Osteocyte (in vitro differentiated cells): ENCODE results near the gene LYAR. TPM values are rescaled to one million over a fixed set of nuclear protein-coding genes. Genes with fewer than 3 reads are reported as not detected.

Source experiments
- DNase-seq: peaks from one replicate; pipeline ENCODE4 v3.0.0; 2021; ENCODE audit warnings: mixed read lengths; ENCODE audit not compliant: unreplicated experiment; ENCODE audit errors: extremely low spot score
- H3K27ac Mint-ChIP-seq: one replicate; pipeline ENCODE4 v1.8.0; 2021; ENCODE audit warnings: mild to moderate bottlenecking, mixed read lengths; ENCODE audit not compliant: unreplicated experiment
- H3K27me3 Mint-ChIP-seq: one replicate; pipeline ENCODE4 v1.8.0; 2021; ENCODE audit warnings: mixed read lengths; ENCODE audit not compliant: unreplicated experiment
- H3K36me3 Mint-ChIP-seq: one replicate; pipeline ENCODE4 v1.8.0; 2021; ENCODE audit warnings: mixed read lengths; ENCODE audit not compliant: unreplicated experiment
- H3K4me1 Mint-ChIP-seq: one replicate; pipeline ENCODE4 v1.8.0; 2021; ENCODE audit warnings: mixed read lengths; ENCODE audit not compliant: unreplicated experiment
- H3K4me3 Mint-ChIP-seq: one replicate; pipeline ENCODE4 v1.8.0; 2021; ENCODE audit warnings: mild to moderate bottlenecking, moderate library complexity, mixed read lengths; ENCODE audit not compliant: unreplicated experiment
- H3K9me3 Mint-ChIP-seq: one replicate; pipeline ENCODE4 v1.8.0; 2021; ENCODE audit warnings: mixed read lengths; ENCODE audit not compliant: unreplicated experiment
- total RNA-seq: library from RNA; stranded (reverse); gene quantifications from 2 replicates; pipeline ENCODE4 v1.2.1, GENCODE V29; 2021
- TF ChIP-seq, protein P1 (sequence below): fragments of 200-600 bp; sonication (generic); IDR thresholded peaks from 2 replicates; pipeline ENCODE4 v1.5.0; 2021; ENCODE audit warnings: antibody characterized with exemption, mild to moderate bottlenecking, moderate library complexity

Gene LYAR
- total RNA-seq, 1 donor from 2014 or later, result 8.2 TPM

DNA sequence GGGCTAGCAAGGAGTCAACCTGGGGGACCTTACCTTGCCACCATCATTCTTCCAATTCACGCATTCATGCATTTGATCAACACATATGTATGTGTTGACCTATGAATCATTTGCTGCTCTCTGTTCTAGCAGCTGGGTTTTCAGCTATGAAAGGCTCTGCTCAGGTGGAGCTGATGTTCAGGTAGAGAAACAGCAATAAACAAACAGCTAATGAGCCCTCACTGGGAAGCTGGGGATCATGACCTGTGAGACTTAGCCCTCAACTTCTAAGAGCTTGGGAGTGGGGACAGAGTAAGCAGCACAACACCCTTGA lies 61.6 kb downstream of the LYAR start:
- no peak overlapping the region for H3K4me3 Mint-ChIP-seq
- peaks cover 8% of the 10 kb centered on the region for H3K9me3 Mint-ChIP-seq
- H3K36me3 Mint-ChIP-seq, result peaks cover 4% of the 10 kb centered on the region
- peaks cover 34% of the 10 kb centered on the region for H3K27me3 Mint-ChIP-seq
- H3K27ac Mint-ChIP-seq, result no peak overlapping the region
- TF ChIP-seq, protein P1, sequence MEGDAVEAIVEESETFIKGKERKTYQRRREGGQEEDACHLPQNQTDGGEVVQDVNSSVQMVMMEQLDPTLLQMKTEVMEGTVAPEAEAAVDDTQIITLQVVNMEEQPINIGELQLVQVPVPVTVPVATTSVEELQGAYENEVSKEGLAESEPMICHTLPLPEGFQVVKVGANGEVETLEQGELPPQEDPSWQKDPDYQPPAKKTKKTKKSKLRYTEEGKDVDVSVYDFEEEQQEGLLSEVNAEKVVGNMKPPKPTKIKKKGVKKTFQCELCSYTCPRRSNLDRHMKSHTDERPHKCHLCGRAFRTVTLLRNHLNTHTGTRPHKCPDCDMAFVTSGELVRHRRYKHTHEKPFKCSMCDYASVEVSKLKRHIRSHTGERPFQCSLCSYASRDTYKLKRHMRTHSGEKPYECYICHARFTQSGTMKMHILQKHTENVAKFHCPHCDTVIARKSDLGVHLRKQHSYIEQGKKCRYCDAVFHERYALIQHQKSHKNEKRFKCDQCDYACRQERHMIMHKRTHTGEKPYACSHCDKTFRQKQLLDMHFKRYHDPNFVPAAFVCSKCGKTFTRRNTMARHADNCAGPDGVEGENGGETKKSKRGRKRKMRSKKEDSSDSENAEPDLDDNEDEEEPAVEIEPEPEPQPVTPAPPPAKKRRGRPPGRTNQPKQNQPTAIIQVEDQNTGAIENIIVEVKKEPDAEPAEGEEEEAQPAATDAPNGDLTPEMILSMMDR, result no peak
- DNase-seq, result no peak
- H3K4me1 Mint-ChIP-seq, result no peaks in the 10 kb centered on the region

DNA sequence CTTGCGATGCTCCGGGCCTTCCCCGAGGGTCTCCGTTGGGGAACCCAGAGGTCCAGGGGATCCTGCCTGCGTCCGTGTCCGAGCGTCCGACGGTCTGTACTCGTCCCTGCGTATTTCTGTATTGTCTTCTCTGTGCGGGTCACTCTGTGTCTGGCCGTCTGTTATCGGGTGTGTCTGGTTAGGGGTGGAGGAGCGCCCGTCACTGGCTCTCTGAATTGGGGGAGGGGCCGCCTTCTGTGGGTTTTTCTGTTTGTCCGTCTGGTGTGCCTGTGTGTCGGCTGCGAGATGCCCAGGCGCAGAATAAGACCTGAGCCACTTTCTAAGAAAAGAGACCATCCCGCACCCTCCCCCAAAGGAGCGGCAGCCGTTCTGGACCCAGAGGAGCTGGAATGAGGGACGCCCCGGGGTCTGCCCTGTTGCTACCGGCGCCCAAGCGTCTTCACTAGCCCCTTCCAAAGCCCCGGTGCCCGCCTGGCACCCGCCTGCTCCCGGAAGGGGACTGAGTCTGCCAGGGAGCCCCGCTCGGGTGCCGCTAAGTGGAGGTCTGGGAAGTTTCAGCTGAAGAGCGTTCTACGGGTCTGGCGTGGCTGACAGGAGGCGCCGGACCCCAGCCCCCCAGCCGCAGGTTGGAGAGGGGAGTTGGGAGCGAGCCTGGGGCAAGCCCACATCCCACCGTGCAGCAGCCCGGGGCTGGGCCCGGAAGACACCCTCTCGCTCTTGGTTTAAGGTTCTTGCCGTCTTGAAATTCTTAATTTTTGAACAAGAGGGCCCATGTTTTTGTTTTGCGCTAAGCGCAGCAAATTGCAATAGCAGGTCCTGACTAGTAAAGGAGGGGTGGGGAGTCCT lies 62.2 kb downstream of the LYAR start:
- H3K27me3 Mint-ChIP-seq, result peaks cover 37% of the 10 kb centered on the region
- peaks cover 2% of the 10 kb centered on the region for H3K9me3 Mint-ChIP-seq
- peaks cover 4% of the 10 kb centered on the region for H3K36me3 Mint-ChIP-seq
- no peaks in the 10 kb centered on the region for H3K4me1 Mint-ChIP-seq
- TF ChIP-seq, protein P1, result no peak
- DNase-seq, result no peak
- no peak overlapping the region for H3K27ac Mint-ChIP-seq
- no peak overlapping the region for H3K4me3 Mint-ChIP-seq

DNA sequence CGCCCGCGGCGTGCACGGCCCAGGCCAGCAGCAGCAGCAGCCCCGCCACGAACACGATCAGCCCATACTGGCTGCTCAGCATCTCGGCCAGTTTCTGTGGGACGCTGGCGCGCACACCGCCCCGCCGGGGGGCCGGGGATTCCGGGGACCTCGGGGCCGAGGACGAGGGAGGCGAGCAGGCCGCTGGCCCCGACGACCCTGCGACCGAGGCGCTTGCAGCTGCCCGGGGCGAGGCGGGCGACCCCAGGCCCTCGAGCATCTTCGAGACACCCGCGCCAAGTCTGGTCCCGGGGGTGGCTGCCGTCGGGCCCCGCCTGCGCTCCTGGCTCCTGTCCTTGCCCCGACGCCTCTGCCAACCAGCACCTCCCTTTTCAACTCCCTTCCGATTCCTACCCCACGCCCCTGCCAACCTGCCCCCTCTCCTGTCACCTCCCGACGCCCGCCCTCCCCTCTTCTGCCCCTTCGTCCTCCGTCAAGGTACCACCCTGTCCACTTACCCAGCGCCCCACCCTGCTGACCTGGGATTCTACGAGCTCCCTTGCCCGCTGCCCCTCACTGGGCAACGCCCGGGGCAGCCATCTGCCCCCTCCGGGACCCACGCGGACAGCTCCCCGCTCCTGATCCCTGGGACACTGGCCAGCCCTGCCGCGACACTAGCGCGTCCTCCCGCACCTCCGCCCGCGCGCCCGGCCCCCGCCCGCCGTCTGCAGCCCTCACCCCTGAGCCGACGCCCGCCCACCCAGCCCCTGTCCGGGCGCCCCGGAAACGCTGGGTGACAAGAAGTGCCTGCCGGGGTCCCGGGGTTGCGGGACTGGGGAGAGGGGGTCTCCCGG lies 63.1 kb downstream of the LYAR start, which contains the start of gene OTOP1:
Gene OTOP1, minus strand, starts transcription at position 324 of the 833 bp plus-strand sequence. Its CDS starts 65 bp downstream, at position 259.
- DNase-seq, result no peak
- peaks cover 4% of the 10 kb centered on the region for H3K36me3 Mint-ChIP-seq
- no peaks in the 10 kb centered on the region for H3K9me3 Mint-ChIP-seq
- no peaks in the 10 kb centered on the region for H3K4me1 Mint-ChIP-seq
- no peak within 1 kb of the TSS for H3K4me3 Mint-ChIP-seq
- TF ChIP-seq, protein P1, result no peak
- peaks cover 43% of the 10 kb centered on the region for H3K27me3 Mint-ChIP-seq
- no peak within 1 kb of the TSS for H3K27ac Mint-ChIP-seq

DNA sequence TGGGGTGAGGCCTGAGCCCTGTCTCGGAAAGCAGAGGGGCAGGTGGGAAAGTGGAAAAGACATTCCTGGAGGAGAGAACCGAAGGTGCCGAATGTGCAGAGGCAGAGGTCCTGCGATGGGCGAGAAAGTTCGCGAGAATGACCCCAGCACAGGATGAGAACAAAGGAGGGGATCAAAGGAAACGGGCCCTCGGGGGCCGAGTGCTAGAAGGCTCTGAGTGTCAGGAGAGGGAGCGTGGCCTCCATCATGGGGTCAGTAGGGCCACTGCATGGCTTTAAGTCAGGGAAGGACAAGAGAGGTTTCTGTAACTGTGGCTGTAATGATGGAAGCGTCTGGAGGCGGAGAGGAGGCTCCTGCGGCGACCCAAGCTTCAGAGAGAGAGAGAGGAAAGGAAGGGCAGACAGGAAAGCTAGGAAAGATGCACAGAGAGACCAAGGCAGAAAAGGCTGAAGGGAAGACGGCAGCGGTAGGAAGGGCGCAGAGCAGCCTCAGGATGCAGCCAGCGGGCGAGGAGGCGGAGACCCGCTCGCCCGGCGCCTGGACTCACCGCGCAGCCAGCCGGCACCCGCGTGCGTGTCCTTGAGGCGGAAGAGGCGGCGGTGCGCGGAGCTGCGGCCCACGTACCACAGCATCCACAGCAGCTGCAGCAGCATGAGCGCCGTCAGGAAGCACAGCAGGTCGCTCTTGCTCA lies 63.9 kb downstream of the LYAR start:
- H3K9me3 Mint-ChIP-seq, result no peaks in the 10 kb centered on the region
- peaks cover 4% of the 10 kb centered on the region for H3K36me3 Mint-ChIP-seq
- peaks cover 48% of the 10 kb centered on the region for H3K27me3 Mint-ChIP-seq
- no peaks in the 10 kb centered on the region for H3K4me1 Mint-ChIP-seq
- TF ChIP-seq, protein P1, result no peak
- DNase-seq, result no peak
- H3K4me3 Mint-ChIP-seq, result no peak overlapping the region
- no peak overlapping the region for H3K27ac Mint-ChIP-seq

Other genes with a start within 250 kb of the LYAR start
- not detected in 2 replicates for gene OTOP1, start 63.2 kb downstream of the LYAR start, total RNA-seq
- gene TMEM128, start 41.9 kb downstream of the LYAR start, total RNA-seq, result 25.7 and 26.8 TPM in 2 replicates
- gene ZBTB49, start 97 bp upstream of the LYAR start, total RNA-seq, result 3.5 and 6.4 TPM in 2 replicates
- not detected in 2 replicates for gene NSG1, start 96.9 kb upstream of the LYAR start, total RNA-seq